DOHH2 (cell line): ENCODE measurements around the gene ETFRF1.

Experiments used
- H3F3A ChIP-seq: fragments of 200-600 bp; sonication (generic), shearing (Covaris generic); 2 replicates; pipeline ENCODE4 v1.6.0; 2016; ENCODE audit warnings: antibody characterized with exemption, mild to moderate bottlenecking; ENCODE audit not compliant: control insufficient read depth, insufficient read depth
- H3K27ac ChIP-seq: fragments of 200-600 bp; sonication (generic); 2 replicates; pipeline ENCODE4 v1.5.1; 2014; ENCODE audit warnings: low read depth, mild to moderate bottlenecking, low read length, moderate library complexity
- H3K27me3 ChIP-seq: fragments of 200-600 bp; sonication (generic); 2 replicates; pipeline ENCODE4 v1.6.1; 2014; ENCODE audit warnings: mild to moderate bottlenecking, low read length, mixed read lengths; ENCODE audit not compliant: control insufficient read depth
- H3K36me3 ChIP-seq: fragments of 200-600 bp; sonication (generic); 2 replicates; pipeline ENCODE4 v1.6.1; 2014; ENCODE audit warnings: mild to moderate bottlenecking, low read length, moderate library complexity, mixed read lengths; ENCODE audit not compliant: control insufficient read depth
- H3K4me1 ChIP-seq: fragments of 200-600 bp; sonication (generic); 2 replicates; pipeline ENCODE4 v1.6.1; 2014; ENCODE audit warnings: mild to moderate bottlenecking, low read length, mixed read lengths; ENCODE audit not compliant: control insufficient read depth
- H3K4me2 ChIP-seq: fragments of 200-600 bp; sonication (generic); 2 replicates; pipeline ENCODE4 v1.6.0; 2014; ENCODE audit warnings: mild to moderate bottlenecking, low read length, moderate library complexity
- H3K4me3 ChIP-seq: fragments of 200-600 bp; sonication (generic); 2 replicates; pipeline ENCODE4 v1.5.1; 2014; ENCODE audit warnings: mild to moderate bottlenecking, low read length, mixed read lengths
- H3K79me2 ChIP-seq: fragments of 200-600 bp; sonication (generic); 2 replicates; pipeline ENCODE4 v1.6.1; 2014; ENCODE audit warnings: mild to moderate bottlenecking, low read length, mixed read lengths; ENCODE audit not compliant: control insufficient read depth
- H3K9me2 ChIP-seq: fragments of 200-600 bp; sonication (generic); replicated peaks from 2 replicates; pipeline ENCODE4 v1.6.1; 2014; ENCODE audit warnings: mild to moderate bottlenecking, low read length, mixed read lengths; ENCODE audit not compliant: control insufficient read depth
- H3K9me3 ChIP-seq: fragments of 200-600 bp; sonication (generic); 2 replicates; pipeline ENCODE4 v1.6.1; 2014; ENCODE audit warnings: antibody characterized with exemption, low read length, mixed read lengths; ENCODE audit not compliant: control insufficient read depth, insufficient read depth
- H4K20me1 ChIP-seq: fragments of 200-600 bp; sonication (generic); 2 replicates; pipeline ENCODE4 v1.6.0; 2014; ENCODE audit warnings: low read depth, mild to moderate bottlenecking, antibody characterized with exemption, low read length, moderate library complexity; ENCODE audit not compliant: control insufficient read depth, insufficient read depth
- EZH2phosphoT487 ChIP-seq: fragments of 200-600 bp; sonication (generic); IDR thresholded peaks from 2 replicates; pipeline ENCODE4 v1.6.1; 2017; ENCODE audit warnings: borderline replicate concordance, mild to moderate bottlenecking, antibody characterized with exemption, low read length, moderate library complexity, mixed read lengths
- TF ChIP-seq, protein P1 (sequence below): fragments of 200-600 bp; sonication (generic); IDR thresholded peaks from one replicate; pipeline ENCODE4 v1.5.1; 2014; ENCODE audit warnings: antibody characterized with exemption, mild to moderate bottlenecking, low read depth, low read length; ENCODE audit not compliant: poor library complexity, severe bottlenecking

The ETFRF1 gene

DNA sequence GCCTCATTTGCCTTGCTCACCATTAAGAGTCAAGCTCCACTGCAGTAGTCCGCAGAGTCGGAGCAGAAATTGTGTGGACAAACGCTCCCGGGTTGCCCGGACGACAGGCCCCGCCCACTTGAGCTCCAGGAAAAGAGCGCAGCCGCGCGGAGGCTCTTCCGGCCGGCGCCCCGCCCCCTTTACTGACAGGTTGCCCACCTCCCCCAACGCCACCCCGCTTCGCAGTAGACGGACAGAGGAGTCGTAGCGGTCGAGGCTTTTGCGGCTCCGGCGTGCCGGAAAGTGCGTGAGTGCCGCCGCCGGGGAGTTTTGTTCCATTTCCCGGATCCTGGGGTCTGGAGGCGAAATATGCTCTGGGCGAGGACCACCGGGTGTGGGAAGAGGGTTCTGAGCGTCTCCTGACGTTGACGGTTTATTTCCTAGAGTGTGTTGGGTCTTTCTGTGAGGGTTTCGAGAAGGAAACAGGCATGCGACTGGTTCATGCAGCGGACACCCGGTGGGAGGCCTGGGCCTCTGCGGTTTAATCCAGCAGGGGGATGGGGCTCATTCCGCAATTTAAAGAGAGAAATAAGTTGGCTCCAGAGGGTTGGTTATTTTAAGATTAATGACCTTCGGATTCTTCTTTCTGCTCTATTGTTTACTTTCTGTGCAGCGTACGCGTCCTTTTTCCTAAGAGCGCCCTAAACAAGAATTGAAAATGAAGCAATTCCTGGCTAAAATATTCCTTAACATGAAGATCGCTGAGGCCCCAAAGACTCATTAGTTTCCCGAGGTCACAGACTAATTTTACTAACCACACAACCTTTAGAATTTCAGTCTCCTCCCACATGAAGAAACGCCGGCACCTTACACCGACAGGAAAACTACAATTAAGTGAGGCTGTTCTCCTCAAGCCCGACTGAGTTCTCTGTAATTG is at the start of gene ETFRF1, which contains the start of gene DNAI7:
Gene ETFRF1, plus strand, starts transcription at position 182 of the 916 bp plus-strand sequence. CDS start 8,720 bp downstream, outside the sequence.
Gene DNAI7, minus strand, starts transcription at position 105 of the 916 bp plus-strand sequence. Its CDS starts 82 bp downstream, at position 23.
- TF ChIP-seq, protein P1, sequence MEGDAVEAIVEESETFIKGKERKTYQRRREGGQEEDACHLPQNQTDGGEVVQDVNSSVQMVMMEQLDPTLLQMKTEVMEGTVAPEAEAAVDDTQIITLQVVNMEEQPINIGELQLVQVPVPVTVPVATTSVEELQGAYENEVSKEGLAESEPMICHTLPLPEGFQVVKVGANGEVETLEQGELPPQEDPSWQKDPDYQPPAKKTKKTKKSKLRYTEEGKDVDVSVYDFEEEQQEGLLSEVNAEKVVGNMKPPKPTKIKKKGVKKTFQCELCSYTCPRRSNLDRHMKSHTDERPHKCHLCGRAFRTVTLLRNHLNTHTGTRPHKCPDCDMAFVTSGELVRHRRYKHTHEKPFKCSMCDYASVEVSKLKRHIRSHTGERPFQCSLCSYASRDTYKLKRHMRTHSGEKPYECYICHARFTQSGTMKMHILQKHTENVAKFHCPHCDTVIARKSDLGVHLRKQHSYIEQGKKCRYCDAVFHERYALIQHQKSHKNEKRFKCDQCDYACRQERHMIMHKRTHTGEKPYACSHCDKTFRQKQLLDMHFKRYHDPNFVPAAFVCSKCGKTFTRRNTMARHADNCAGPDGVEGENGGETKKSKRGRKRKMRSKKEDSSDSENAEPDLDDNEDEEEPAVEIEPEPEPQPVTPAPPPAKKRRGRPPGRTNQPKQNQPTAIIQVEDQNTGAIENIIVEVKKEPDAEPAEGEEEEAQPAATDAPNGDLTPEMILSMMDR = peak; percentile 20
- no peak for TF ChIP-seq EZH2phosphoT487
- peaks cover 24% of the 10 kb centered on the region for H3K4me1 ChIP-seq

GRCh38 chr12:25146686-25147085 is 48.4 kb upstream of the ETFRF1 start:
- 0 out of 2 replicates have a peak, but pooled peaks cover 4% of the 10 kb centered on the region for H3F3A ChIP-seq
- H3K4me3 ChIP-seq = no peak overlapping the region
- no peaks in the 10 kb centered on the region for H3K79me2 ChIP-seq
- no peak overlapping the region for H3K27ac ChIP-seq
- no peaks in the 10 kb centered on the region for H3K27me3 ChIP-seq
- H3K36me3 ChIP-seq = no peaks in the 10 kb centered on the region
- H3K4me2 ChIP-seq = no peak overlapping the region
- H4K20me1 ChIP-seq = no peaks in the 10 kb centered on the region
- H3K4me1 ChIP-seq = peaks cover 4% of the 10 kb centered on the region
- no peak for TF ChIP-seq EZH2phosphoT487
- TF ChIP-seq, protein P1 = no peak
- H3K9me3 ChIP-seq = no peaks in the 10 kb centered on the region
- no peaks in the 10 kb centered on the region for H3K9me2 ChIP-seq

More for the DNA sequence above, at the start of gene ETFRF1, which contains the start of gene DNAI7:
- peak within 1 kb of the TSS; percentile 77 for H3K4me3 ChIP-seq
- no peaks in the 10 kb centered on the region for H3K9me2 ChIP-seq
- H3K79me2 ChIP-seq = no peaks in the 10 kb centered on the region
- H3K27ac ChIP-seq = no peak within 1 kb of the TSS
- H3K27me3 ChIP-seq = no peaks in the 10 kb centered on the region
- no peaks in the 10 kb centered on the region for H3K36me3 ChIP-seq
- no peaks in the 10 kb centered on the region for H3F3A ChIP-seq
- H4K20me1 ChIP-seq = no peaks in the 10 kb centered on the region
- peak within 1 kb of the TSS; percentile 81 for H3K4me2 ChIP-seq
- no peaks in the 10 kb centered on the region for H3K9me3 ChIP-seq

DNA sequence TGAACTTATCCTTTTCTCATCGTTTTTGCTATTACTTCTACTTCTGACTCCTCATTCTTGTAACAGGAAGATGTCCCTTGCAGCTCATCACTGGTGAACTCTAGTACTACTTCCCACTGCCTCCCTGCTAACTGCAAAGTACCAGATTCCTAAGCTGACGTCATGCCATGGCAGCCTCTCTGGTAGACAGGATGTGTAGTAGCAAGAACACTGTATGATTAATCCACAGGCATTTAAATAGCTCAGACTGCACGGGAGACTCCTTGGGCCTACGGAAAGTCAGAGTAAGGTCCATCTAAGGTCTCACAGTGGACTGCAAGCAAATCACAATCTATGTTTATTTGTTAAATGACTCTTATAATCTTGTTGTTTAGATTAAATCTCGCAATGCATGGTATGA is 43.6 kb upstream of the ETFRF1 start:
- H4K20me1 ChIP-seq = no peaks in the 10 kb centered on the region
- no peaks in the 10 kb centered on the region for H3K9me3 ChIP-seq
- no peak for TF ChIP-seq EZH2phosphoT487
- TF ChIP-seq, protein P1 = no peak
- H3K4me2 ChIP-seq = peak overlapping the region; percentile 12
- H3K9me2 ChIP-seq = no peaks in the 10 kb centered on the region
- no peaks in the 10 kb centered on the region for H3K27me3 ChIP-seq
- no peaks in the 10 kb centered on the region for H3K36me3 ChIP-seq
- 0 out of 2 replicates have a peak, but pooled peaks cover 4% of the 10 kb centered on the region for H3F3A ChIP-seq
- no peaks in the 10 kb centered on the region for H3K79me2 ChIP-seq
- peaks cover 42% of the 10 kb centered on the region for H3K4me1 ChIP-seq
- H3K27ac ChIP-seq = no peak overlapping the region
- no peak overlapping the region for H3K4me3 ChIP-seq
